Stimulated activated memory B cell treated with anti-CD40 and anti-IgM and Interleukin-4, amounts not matched to agents 10 μg/mL and 1 μg/mL and 100 μg/mL, for 72 hours (primary cell): ENCODE measurements around the gene MACC1.

Experiments used
- ATAC-seq: fragments of 150-1000 bp; cut with Tn5 transposase; 2 replicates; pipeline ENCODE4 v1.10.0; 2021
- H3K27ac Mint-ChIP-seq: one replicate; pipeline ENCODE4 v1.8.0; 2022; ENCODE audit warnings: mild to moderate bottlenecking, mixed read lengths
- H3K27me3 Mint-ChIP-seq: one replicate; pipeline ENCODE4 v1.8.0; 2022; ENCODE audit warnings: mixed read lengths
- H3K36me3 Mint-ChIP-seq: one replicate; pipeline ENCODE4 v1.8.0; 2022; ENCODE audit warnings: mixed read lengths
- H3K4me1 Mint-ChIP-seq: one replicate; pipeline ENCODE4 v1.8.0; 2022; ENCODE audit warnings: mixed read lengths
- H3K4me3 Mint-ChIP-seq: one replicate; pipeline ENCODE4 v1.8.0; 2022; ENCODE audit warnings: mild to moderate bottlenecking, moderate library complexity, mixed read lengths
- H3K9me3 Mint-ChIP-seq: one replicate; pipeline ENCODE4 v1.8.0; 2022; ENCODE audit warnings: mixed read lengths

MACC1 gene

GRCh38 chr7:20237464-20238193, 20.4 kb upstream of the MACC1 start:
- Mint-ChIP-seq H3K27ac (peak overlapping the region; percentile 89), H3K36me3 (peaks cover 5% of the 10 kb centered on the region), H3K9me3 (peaks cover 2% of the 10 kb centered on the region), H3K27me3 (no peaks in the 10 kb centered on the region), H3K4me1 (peaks cover 75% of the 10 kb centered on the region), H3K4me3 (no peak overlapping the region)
- ATAC-seq, result no peak

- H3K4me1 Mint-ChIP-seq, result peaks cover 72% of the 10 kb centered on the region
- ATAC-seq, result no peak
- peaks cover 5% of the 10 kb centered on the region for H3K36me3 Mint-ChIP-seq
- H3K27me3 Mint-ChIP-seq, result no peaks in the 10 kb centered on the region
- peak overlapping the region; percentile 89 for H3K27ac Mint-ChIP-seq
- H3K4me3 Mint-ChIP-seq, result no peak overlapping the region
- H3K9me3 Mint-ChIP-seq, result peaks cover 2% of the 10 kb centered on the region
Measured at GRCh38 chr7:20236790-20237189, 19.6 kb upstream of the MACC1 start.

GRCh38 chr7:20236043-20236442, 18.9 kb upstream of the MACC1 start:
- ATAC-seq, result no peak
- peak overlapping the region; percentile 89 for H3K27ac Mint-ChIP-seq
- H3K9me3 Mint-ChIP-seq, result peaks cover 2% of the 10 kb centered on the region
- no peaks in the 10 kb centered on the region for H3K27me3 Mint-ChIP-seq
- H3K4me1 Mint-ChIP-seq, result peaks cover 64% of the 10 kb centered on the region
- no peak overlapping the region for H3K4me3 Mint-ChIP-seq
- H3K36me3 Mint-ChIP-seq, result peaks cover 5% of the 10 kb centered on the region

- peak overlapping the region; percentile 89 for H3K27ac Mint-ChIP-seq
- ATAC-seq, result no peak
- H3K4me1 Mint-ChIP-seq, result peaks cover 57% of the 10 kb centered on the region
- no peak overlapping the region for H3K4me3 Mint-ChIP-seq
- H3K36me3 Mint-ChIP-seq, result peaks cover 5% of the 10 kb centered on the region
- no peaks in the 10 kb centered on the region for H3K27me3 Mint-ChIP-seq
- peaks cover 2% of the 10 kb centered on the region for H3K9me3 Mint-ChIP-seq
Measured at GRCh38 chr7:20235288-20235687, 18.1 kb upstream of the MACC1 start.

- ATAC-seq, result peak; percentile 67
- H3K4me3 Mint-ChIP-seq, result no peak overlapping the region
- no peaks in the 10 kb centered on the region for H3K9me3 Mint-ChIP-seq
- peaks cover 40% of the 10 kb centered on the region for H3K4me1 Mint-ChIP-seq
- peak overlapping the region; percentile 67 for H3K27ac Mint-ChIP-seq
- no peaks in the 10 kb centered on the region for H3K27me3 Mint-ChIP-seq
- H3K36me3 Mint-ChIP-seq, result no peaks in the 10 kb centered on the region
Measured at GRCh38 chr7:20233362-20233761, 16.2 kb upstream of the MACC1 start.

- H3K9me3 Mint-ChIP-seq, result no peaks in the 10 kb centered on the region
- peaks cover 35% of the 10 kb centered on the region for H3K4me1 Mint-ChIP-seq
- H3K36me3 Mint-ChIP-seq, result no peaks in the 10 kb centered on the region
- peak overlapping the region; percentile 67 for H3K27ac Mint-ChIP-seq
- no peak overlapping the region for H3K4me3 Mint-ChIP-seq
- no peak for ATAC-seq
- H3K27me3 Mint-ChIP-seq, result no peaks in the 10 kb centered on the region
Measured at GRCh38 chr7:20232848-20233247, 15.7 kb upstream of the MACC1 start.

GRCh38 chr7:20229646-20230500, 12.7 kb upstream of the MACC1 start:
- ATAC-seq, result no peak
- Mint-ChIP-seq H3K4me3 (no peak overlapping the region), H3K9me3 (no peaks in the 10 kb centered on the region), H3K36me3 (peaks cover 3% of the 10 kb centered on the region), H3K4me1 (peaks cover 17% of the 10 kb centered on the region), H3K27me3 (no peaks in the 10 kb centered on the region), H3K27ac (no peak overlapping the region)

- peaks cover 4% of the 10 kb centered on the region for H3K36me3 Mint-ChIP-seq
Measured at GRCh38 chr7:20229081-20229480, 11.9 kb upstream of the MACC1 start.

GRCh38 chr7:20228654-20229053, 11.5 kb upstream of the MACC1 start:
- H3K27me3 Mint-ChIP-seq, result no peaks in the 10 kb centered on the region
- no peak for ATAC-seq
- peaks cover 4% of the 10 kb centered on the region for H3K36me3 Mint-ChIP-seq
- no peak overlapping the region for H3K27ac Mint-ChIP-seq
- H3K4me1 Mint-ChIP-seq, result peaks cover 24% of the 10 kb centered on the region
- no peak overlapping the region for H3K4me3 Mint-ChIP-seq
- H3K9me3 Mint-ChIP-seq, result no peaks in the 10 kb centered on the region

More at GRCh38 chr7:20229081-20229480, 11.9 kb upstream of the MACC1 start:
- H3K27me3 Mint-ChIP-seq, result no peaks in the 10 kb centered on the region
- H3K4me1 Mint-ChIP-seq, result peaks cover 21% of the 10 kb centered on the region
- no peak for ATAC-seq
- H3K27ac Mint-ChIP-seq, result no peak overlapping the region
- H3K4me3 Mint-ChIP-seq, result no peak overlapping the region
- H3K9me3 Mint-ChIP-seq, result no peaks in the 10 kb centered on the region

GRCh38 chr7:20227291-20227795, 10.2 kb upstream of the MACC1 start:
- no peak overlapping the region for H3K27ac Mint-ChIP-seq
- no peak overlapping the region for H3K4me3 Mint-ChIP-seq
- no peaks in the 10 kb centered on the region for H3K9me3 Mint-ChIP-seq
- no peak for ATAC-seq
- peaks cover 4% of the 10 kb centered on the region for H3K36me3 Mint-ChIP-seq
- H3K4me1 Mint-ChIP-seq, result peaks cover 11% of the 10 kb centered on the region
- no peaks in the 10 kb centered on the region for H3K27me3 Mint-ChIP-seq

- no peaks in the 10 kb centered on the region for H3K9me3 Mint-ChIP-seq
- ATAC-seq, result no peak
- H3K27me3 Mint-ChIP-seq, result no peaks in the 10 kb centered on the region
- peaks cover 11% of the 10 kb centered on the region for H3K4me1 Mint-ChIP-seq
- H3K36me3 Mint-ChIP-seq, result peaks cover 4% of the 10 kb centered on the region
- H3K27ac Mint-ChIP-seq, result peak overlapping the region; percentile 5
- H3K4me3 Mint-ChIP-seq, result no peak overlapping the region
Measured at GRCh38 chr7:20226860-20227259, 9.7 kb upstream of the MACC1 start.

GRCh38 chr7:20225384-20225783, 8.2 kb upstream of the MACC1 start:
- no peak overlapping the region for H3K4me3 Mint-ChIP-seq
- no peaks in the 10 kb centered on the region for H3K9me3 Mint-ChIP-seq
- H3K4me1 Mint-ChIP-seq, result peaks cover 21% of the 10 kb centered on the region
- no peak for ATAC-seq
- peaks cover 4% of the 10 kb centered on the region for H3K36me3 Mint-ChIP-seq
- peak overlapping the region; percentile 23 for H3K27ac Mint-ChIP-seq
- H3K27me3 Mint-ChIP-seq, result no peaks in the 10 kb centered on the region

- Mint-ChIP-seq H3K4me1 (peaks cover 35% of the 10 kb centered on the region), H3K36me3 (peaks cover 4% of the 10 kb centered on the region), H3K27me3 (no peaks in the 10 kb centered on the region), H3K27ac (peak overlapping the region; percentile 39), H3K4me3 (no peak overlapping the region), H3K9me3 (no peaks in the 10 kb centered on the region)
- ATAC-seq, result no peak
Measured at GRCh38 chr7:20224025-20224424, 6.8 kb upstream of the MACC1 start.

GRCh38 chr7:20223356-20223755, 6.2 kb upstream of the MACC1 start:
- peaks cover 4% of the 10 kb centered on the region for H3K36me3 Mint-ChIP-seq
- H3K27ac Mint-ChIP-seq, result peak overlapping the region; percentile 39
- peaks cover 42% of the 10 kb centered on the region for H3K4me1 Mint-ChIP-seq
- no peaks in the 10 kb centered on the region for H3K9me3 Mint-ChIP-seq
- H3K4me3 Mint-ChIP-seq, result no peak overlapping the region
- ATAC-seq, result no peak
- H3K27me3 Mint-ChIP-seq, result no peaks in the 10 kb centered on the region

GRCh38 chr7:20222219-20222828, 5.1 kb upstream of the MACC1 start:
- H3K4me3 Mint-ChIP-seq, result no peak overlapping the region
- H3K9me3 Mint-ChIP-seq, result no peaks in the 10 kb centered on the region
- H3K4me1 Mint-ChIP-seq, result peaks cover 46% of the 10 kb centered on the region
- no peak for ATAC-seq
- H3K36me3 Mint-ChIP-seq, result peaks cover 4% of the 10 kb centered on the region
- H3K27ac Mint-ChIP-seq, result no peak overlapping the region
- no peaks in the 10 kb centered on the region for H3K27me3 Mint-ChIP-seq
